Measurements from ENCODE around the gene PGA5.
"Not testable (repeated sequence)": the region's sequence is repeated elsewhere in the genome, so short reads cannot be mapped to it uniquely, and the experiment has no call there.

Gene PGA5

GRCh38 chr11:61229458-61229857 lies 11.5 kb upstream of the PGA5 start:
- not testable (repeated sequence) for DNase-seq

- not testable (repeated sequence) for DNase-seq
Measured at GRCh38 chr11:61231033-61231432, 9.9 kb upstream of the PGA5 start.

DNA sequence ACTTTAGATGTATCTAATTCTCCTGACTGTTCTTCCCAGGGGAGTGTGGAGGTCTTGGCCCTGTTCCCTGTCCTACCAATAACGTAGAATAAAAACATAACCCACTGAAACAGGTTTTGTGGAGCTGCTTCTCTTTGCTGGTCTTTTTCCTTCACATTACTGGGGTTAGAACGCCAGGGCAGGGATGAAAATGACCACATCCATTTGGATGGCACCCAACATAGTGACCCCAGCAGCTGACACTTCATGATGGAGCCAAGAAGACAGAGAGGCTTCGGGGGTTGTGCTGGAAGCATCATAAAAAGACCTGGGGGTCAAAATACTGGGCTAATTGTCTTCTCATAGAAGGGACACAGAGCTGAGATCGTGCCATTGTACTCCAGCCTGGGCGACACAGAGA lies 9.4 kb upstream of the PGA5 start:
- not testable (repeated sequence) for DNase-seq

- not testable (repeated sequence) for DNase-seq
Measured at GRCh38 chr11:61232548-61233145, 8.3 kb upstream of the PGA5 start.

GRCh38 chr11:61237130-61237529 lies 3.8 kb upstream of the PGA5 start:
- not testable (repeated sequence) for DNase-seq

- DNase-seq, result not testable (repeated sequence)
Measured at GRCh38 chr11:61240288-61240687, 687 bp upstream of the PGA5 start.

GRCh38 chr11:61241526-61241925 lies 551 bp downstream of the PGA5 start:
- DNase-seq, result not testable (repeated sequence)

GRCh38 chr11:61245284-61245964 lies 4.4 kb downstream of the PGA5 start:
- DNase-seq, result not testable (repeated sequence)

- DNase-seq, result not testable (repeated sequence)
Measured at GRCh38 chr11:61248071-61248470, 7.1 kb downstream of the PGA5 start.

DNA sequence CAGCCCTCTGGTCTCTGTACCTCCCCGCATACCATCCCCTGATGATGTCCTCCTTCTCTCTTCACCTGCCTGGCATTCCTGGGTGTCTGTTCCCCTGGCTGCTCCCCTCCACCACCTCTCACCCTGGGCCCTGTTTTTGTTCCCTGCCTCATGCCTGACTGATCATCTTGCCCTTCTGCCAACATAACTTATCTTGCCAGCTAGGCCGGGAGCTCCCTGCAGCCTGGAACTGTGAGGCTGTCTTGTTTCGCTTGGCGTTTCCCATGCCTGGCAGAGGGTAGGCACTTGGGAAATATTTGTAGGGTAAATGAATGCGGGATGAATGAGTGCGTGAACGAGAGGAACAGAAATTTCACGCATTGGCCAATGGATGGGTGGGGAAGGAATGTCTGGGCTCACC lies 8.2 kb downstream of the PGA5 start:
- not testable (repeated sequence) for DNase-seq

GRCh38 chr11:61250796-61251765 lies 10.1 kb downstream of the PGA5 start:
- DNase-seq, result not testable (repeated sequence)

- not testable (repeated sequence) for DNase-seq
Measured at GRCh38 chr11:61252332-61252731, 11.4 kb downstream of the PGA5 start.

- peak; percentile 7 for DNase-seq
Measured at GRCh38 chr11:61254403-61255025, 13.5 kb downstream of the PGA5 start.

GRCh38 chr11:61256710-61257482 lies 15.9 kb downstream of the PGA5 start:
- no peak for DNase-seq

DNA sequence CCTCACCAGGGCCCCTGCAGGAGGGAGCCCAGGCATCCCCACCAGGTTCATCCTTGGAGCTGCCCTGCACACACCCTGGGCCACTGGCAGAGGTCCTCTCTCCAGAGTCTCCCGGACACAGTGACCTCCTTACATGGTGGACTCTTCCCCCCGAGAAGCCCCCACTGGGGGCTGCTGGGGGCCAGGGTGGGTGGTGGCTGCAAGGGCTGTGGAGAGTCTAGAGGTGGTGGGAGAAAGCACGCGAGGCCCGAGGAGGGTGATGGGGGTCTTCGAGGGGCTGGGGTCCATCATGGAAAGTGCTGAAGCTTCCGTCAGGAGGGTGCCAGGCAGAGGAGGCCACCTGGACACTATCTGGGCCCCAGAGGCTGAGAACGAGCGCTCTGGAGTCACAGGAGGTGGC lies 17.6 kb downstream of the PGA5 start:
- no peak for DNase-seq

DNA sequence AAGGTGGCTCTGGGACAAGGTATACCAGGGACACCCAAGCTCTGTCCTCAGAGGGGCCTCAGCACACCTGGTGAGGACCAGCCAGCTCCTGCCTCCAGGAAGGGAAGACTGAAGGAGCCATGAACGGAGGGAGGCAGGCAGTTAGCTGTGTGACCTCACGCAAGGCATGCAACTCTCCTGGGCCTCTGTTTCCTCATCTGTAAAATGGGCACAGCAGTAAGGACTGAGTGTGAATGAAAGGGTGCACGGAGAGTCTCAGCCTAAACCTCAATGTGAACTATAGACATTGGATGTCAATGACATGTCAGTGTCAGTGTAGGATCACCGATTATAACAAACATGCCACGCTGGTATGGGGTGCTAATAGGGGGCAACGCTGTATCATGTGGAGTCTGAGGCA lies 18.4 kb downstream of the PGA5 start:
- no peak for DNase-seq

- DNase-seq, result no peak
Measured at GRCh38 chr11:61264371-61264770, 23.4 kb downstream of the PGA5 start.

DNA sequence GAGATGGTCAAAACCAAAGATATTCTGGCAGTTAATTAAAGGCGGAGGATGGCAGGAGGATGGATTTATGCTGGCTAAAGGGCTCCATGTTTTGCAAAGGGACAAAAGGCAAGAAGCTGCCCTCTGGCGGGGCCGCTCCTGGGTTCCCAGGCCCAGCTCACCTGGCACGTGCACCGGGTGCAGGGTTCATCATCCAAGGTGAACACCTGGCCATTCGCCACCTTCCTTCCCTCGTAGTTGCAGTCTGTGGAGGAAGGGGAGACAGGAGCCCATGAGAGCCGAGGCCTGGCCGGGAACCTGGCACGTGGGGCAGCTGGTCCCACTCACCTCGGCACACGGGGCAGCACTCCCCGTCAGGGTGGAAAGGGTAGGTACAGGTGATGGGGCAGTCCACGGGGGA lies 23.8 kb downstream of the PGA5 start:
- no peak for DNase-seq

DNA sequence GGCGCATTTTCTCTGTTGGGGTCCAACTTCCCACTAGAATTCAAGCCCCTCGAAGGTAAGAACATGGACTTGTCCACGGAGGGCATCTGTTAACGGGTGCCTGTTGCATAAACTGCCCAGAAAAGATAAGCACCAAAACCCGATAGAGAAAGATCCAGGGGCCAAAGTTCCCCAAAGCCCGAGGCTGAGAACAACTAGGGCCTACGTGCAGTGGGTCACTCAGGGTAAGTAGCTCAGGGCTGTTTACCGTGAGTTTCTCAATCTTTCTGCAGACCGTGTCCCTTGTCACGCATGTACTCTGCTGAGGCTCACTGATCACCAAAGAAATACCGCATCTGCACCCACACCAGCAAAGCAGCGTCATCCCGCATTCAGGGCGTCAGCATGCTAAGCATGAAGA lies 24.4 kb downstream of the PGA5 start:
- DNase-seq, result no peak

GRCh38 chr11:61266602-61267001 lies 25.6 kb downstream of the PGA5 start:
- no peak for DNase-seq

DNA sequence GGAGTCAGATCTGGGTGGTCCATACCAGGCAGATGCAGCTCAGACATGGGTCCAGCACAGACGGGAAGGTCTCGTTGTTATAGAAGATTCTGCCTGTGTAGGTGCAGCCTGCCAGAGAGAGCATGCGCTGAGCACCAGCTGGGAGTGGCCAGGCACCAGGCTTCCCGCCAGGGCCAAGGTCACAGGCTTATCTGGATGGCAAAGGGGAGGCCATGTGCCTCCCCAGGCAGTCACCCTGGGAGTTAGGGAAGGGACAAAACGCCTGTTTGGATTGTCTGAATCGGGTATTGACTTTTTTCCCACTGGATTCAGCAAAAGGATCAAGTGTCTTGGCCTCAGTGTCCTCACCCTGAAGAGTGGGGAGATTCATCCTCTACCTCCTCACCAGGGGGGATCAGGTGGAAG lies 26.5 kb downstream of the PGA5 start:
- no peak for DNase-seq

DNA sequence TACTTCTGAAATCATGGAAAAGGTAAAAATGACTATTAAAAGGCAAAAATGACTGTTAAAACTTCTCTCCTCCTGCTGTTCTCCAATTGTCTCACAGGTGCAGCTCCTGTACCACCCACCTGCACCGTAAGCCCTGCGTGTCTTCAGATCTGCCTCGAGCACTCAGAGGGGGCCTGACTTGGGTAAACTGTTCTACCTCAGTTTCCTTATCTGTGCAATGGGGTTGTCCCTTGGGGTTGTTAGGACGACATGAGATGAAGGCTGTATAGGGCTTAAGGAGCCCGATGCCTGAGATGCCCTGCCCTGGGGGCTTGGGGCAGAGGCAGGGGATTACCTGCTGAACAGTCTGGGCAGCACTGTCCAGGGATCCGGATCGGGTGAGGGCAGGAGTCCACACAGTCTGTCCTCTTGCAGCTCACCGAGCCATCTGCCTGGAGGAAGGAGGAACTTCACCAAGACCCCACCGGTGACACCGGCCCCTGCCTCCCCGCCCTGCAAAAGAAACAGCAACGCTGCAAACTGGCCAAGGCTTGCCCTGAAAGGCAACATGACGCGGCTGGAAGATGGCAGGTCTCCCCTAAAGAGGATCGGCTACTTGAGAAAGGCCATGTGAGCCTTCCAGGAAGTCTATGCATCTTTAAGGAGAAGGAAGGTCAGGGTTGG lies 27.7 kb downstream of the PGA5 start:
- no peak for DNase-seq

Measured in NCI-H187 treated with DMSO at 0.1 percent for 48 hours (cell line).